RCC 7860 (cell line): ENCODE data around the gene ABLIM1.

Experiments
- DNase-seq: peaks from one replicate; pipeline ENCODE4 v3.0.0-alpha.2; 2015; ENCODE audit warnings: low spot score
- FAIRE-seq: peaks from 2 replicates; lab custom pipeline; 2012; peaks lifted over from hg19 to GRCh38; lab: Jason Lieb, UNC

ABLIM1 gene

GRCh38 chr10:114626841-114627240, 31.2 kb downstream of the ABLIM1 start:
- FAIRE-seq (peak; percentile 73), DNase-seq (peak; percentile 61)

- FAIRE-seq = peak; percentile 90
- peak; percentile 82 for DNase-seq
These were observed 32.9 kb downstream of the ABLIM1 start for GRCh38 chr10:114624951-114625780.

GRCh38 chr10:114624422-114624821, 33.7 kb downstream of the ABLIM1 start:
- FAIRE-seq (no peak), DNase-seq (no peak)

- peak; percentile 89 for DNase-seq
- peak; percentile 95 for FAIRE-seq
These were observed 34.3 kb downstream of the ABLIM1 start for GRCh38 chr10:114623661-114624294.

- no peak for DNase-seq
- no peak for FAIRE-seq
These were observed 34.9 kb downstream of the ABLIM1 start for GRCh38 chr10:114623155-114623554.

GRCh38 chr10:114618722-114619121, 39.4 kb downstream of the ABLIM1 start:
- FAIRE-seq = no peak
- DNase-seq = no peak

- DNase-seq = peak; percentile 6
- no peak for FAIRE-seq
These were observed 41.6 kb downstream of the ABLIM1 start for GRCh38 chr10:114616516-114616915.

GRCh38 chr10:114616103-114616502, 42.0 kb downstream of the ABLIM1 start:
- DNase-seq (no peak), FAIRE-seq (no peak)

GRCh38 chr10:114615600-114616007, 42.5 kb downstream of the ABLIM1 start:
- FAIRE-seq (peak; percentile 93), DNase-seq (peak; percentile 86)

GRCh38 chr10:114613237-114613979, 44.7 kb downstream of the ABLIM1 start:
- DNase-seq (peak; percentile 80), FAIRE-seq (peak; percentile 89)

- peak; percentile 80 for FAIRE-seq
- peak; percentile 58 for DNase-seq
These were observed 46.5 kb downstream of the ABLIM1 start for GRCh38 chr10:114611617-114612016.

GRCh38 chr10:114609518-114610426, 48.3 kb downstream of the ABLIM1 start:
- no peak for FAIRE-seq
- DNase-seq = no peak

GRCh38 chr10:114607358-114607998, 50.6 kb downstream of the ABLIM1 start:
- FAIRE-seq (peak; percentile 75), DNase-seq (no peak)

- peak; percentile 91 for FAIRE-seq
- peak; percentile 57 for DNase-seq
These were observed 52.8 kb downstream of the ABLIM1 start for GRCh38 chr10:114605155-114605797.

GRCh38 chr10:114604357-114605130, 53.5 kb downstream of the ABLIM1 start:
- DNase-seq (no peak), FAIRE-seq (no peak)

- FAIRE-seq = peak; percentile 68
- DNase-seq = peak; percentile 49
These were observed 54.1 kb downstream of the ABLIM1 start for GRCh38 chr10:114603948-114604347.

GRCh38 chr10:114603303-114603702, 54.8 kb downstream of the ABLIM1 start:
- DNase-seq (no peak), FAIRE-seq (no peak)

- FAIRE-seq (no peak), DNase-seq (no peak)
These were observed 58.0 kb downstream of the ABLIM1 start for GRCh38 chr10:114600057-114600456.

GRCh38 chr10:114596793-114597192, 61.3 kb downstream of the ABLIM1 start:
- no peak for FAIRE-seq
- no peak for DNase-seq
